Skeletal muscle satellite cell (primary cell): ENCODE data around the gene PRKN.

Source experiments
- H3K27me3 ChIP-seq: 2 replicates; pipeline ENCODE4 v1.7.0; 2013; ENCODE audit warnings: low read length; ENCODE audit not compliant: control insufficient read depth, insufficient read depth
- H3K36me3 ChIP-seq: 2 replicates; pipeline ENCODE4 v1.7.0; 2013; ENCODE audit warnings: mild to moderate bottlenecking, control low read depth, low read length; ENCODE audit not compliant: insufficient read depth
- H3K4me1 ChIP-seq: 2 replicates; pipeline ENCODE4 v1.7.0; 2013; ENCODE audit warnings: low read length; ENCODE audit not compliant: control insufficient read depth, insufficient read depth
- H3K4me2 ChIP-seq: 2 replicates; pipeline ENCODE4 v1.7.0; 2013; ENCODE audit warnings: mild to moderate bottlenecking, low read length
- H3K4me3 ChIP-seq: 2 replicates; pipeline ENCODE4 v1.7.0; 2013; ENCODE audit warnings: low read length
- H3K9ac ChIP-seq: 2 replicates; pipeline ENCODE4 v1.7.0; 2013; ENCODE audit warnings: mild to moderate bottlenecking, low read depth, low read length, moderate library complexity
- H3K9me3 ChIP-seq: replicated peaks from 2 replicates; pipeline ENCODE4 v1.7.0; 2013; ENCODE audit warnings: mild to moderate bottlenecking, control low read depth, low read length

Gene PRKN

GRCh38 chr6:161745128-161745527 lies 982.4 kb downstream of the PRKN start:
- Histone ChIP-seq H3K9ac (no peak overlapping the region), H3K9me3 (no peaks in the 10 kb centered on the region), H3K36me3 (no peaks in the 10 kb centered on the region), H3K27me3 (no peaks in the 10 kb centered on the region), H3K4me1 (peaks cover 22% of the 10 kb centered on the region), H3K4me3 (no peak overlapping the region), H3K4me2 (no peak overlapping the region)

- Histone ChIP-seq H3K9me3 (no peaks in the 10 kb centered on the region), H3K4me1 (peaks cover 21% of the 10 kb centered on the region), H3K4me3 (no peak overlapping the region), H3K27me3 (no peaks in the 10 kb centered on the region), H3K9ac (no peak overlapping the region), H3K4me2 (no peak overlapping the region), H3K36me3 (no peaks in the 10 kb centered on the region)
Observed at GRCh38 chr6:161744211-161745067, 983.1 kb downstream of the PRKN start.

GRCh38 chr6:161743509-161744178 lies 983.9 kb downstream of the PRKN start:
- Histone ChIP-seq H3K4me3 (no peak overlapping the region), H3K9ac (no peak overlapping the region), H3K36me3 (no peaks in the 10 kb centered on the region), H3K4me1 (peaks cover 21% of the 10 kb centered on the region), H3K27me3 (no peaks in the 10 kb centered on the region), H3K9me3 (no peaks in the 10 kb centered on the region), H3K4me2 (no peak overlapping the region)

GRCh38 chr6:161740486-161740885 lies 987.1 kb downstream of the PRKN start:
- Histone ChIP-seq H3K4me3 (no peak overlapping the region), H3K4me2 (no peak overlapping the region), H3K9me3 (no peaks in the 10 kb centered on the region), H3K27me3 (peaks cover 5% of the 10 kb centered on the region), H3K36me3 (no peaks in the 10 kb centered on the region), H3K9ac (no peak overlapping the region), H3K4me1 (peaks cover 13% of the 10 kb centered on the region)

GRCh38 chr6:161736781-161737292 lies 990.7 kb downstream of the PRKN start:
- Histone ChIP-seq H3K9me3 (no peaks in the 10 kb centered on the region), H3K4me1 (no peaks in the 10 kb centered on the region), H3K9ac (no peak overlapping the region), H3K27me3 (peaks cover 5% of the 10 kb centered on the region), H3K4me2 (no peak overlapping the region), H3K4me3 (no peak overlapping the region), H3K36me3 (no peaks in the 10 kb centered on the region)

GRCh38 chr6:161736326-161736725 lies 991.2 kb downstream of the PRKN start:
- H3K9me3 ChIP-seq: no peaks in the 10 kb centered on the region

GRCh38 chr6:161732594-161732993 lies 995.0 kb downstream of the PRKN start:
- no peaks in the 10 kb centered on the region for H3K36me3 ChIP-seq

More at GRCh38 chr6:161736326-161736725, 991.2 kb downstream of the PRKN start:
- H3K4me1 ChIP-seq: no peaks in the 10 kb centered on the region
- no peak overlapping the region for H3K9ac ChIP-seq
- no peak overlapping the region for H3K4me2 ChIP-seq
- no peak overlapping the region for H3K4me3 ChIP-seq
- H3K27me3 ChIP-seq: peaks cover 5% of the 10 kb centered on the region
- H3K36me3 ChIP-seq: no peaks in the 10 kb centered on the region

GRCh38 chr6:161727083-161727833 lies 1000.3 kb downstream of the PRKN start:
- H3K4me3 ChIP-seq: no peak overlapping the region
- H3K9ac ChIP-seq: no peak overlapping the region
- H3K27me3 ChIP-seq: peaks cover 2% of the 10 kb centered on the region
- H3K4me2 ChIP-seq: no peak overlapping the region
- no peaks in the 10 kb centered on the region for H3K9me3 ChIP-seq
- H3K36me3 ChIP-seq: no peaks in the 10 kb centered on the region
- H3K4me1 ChIP-seq: no peaks in the 10 kb centered on the region

More at GRCh38 chr6:161732594-161732993, 995.0 kb downstream of the PRKN start:
- peaks cover 5% of the 10 kb centered on the region for H3K27me3 ChIP-seq
- no peak overlapping the region for H3K9ac ChIP-seq
- no peaks in the 10 kb centered on the region for H3K4me1 ChIP-seq
- no peak overlapping the region for H3K4me2 ChIP-seq
- H3K9me3 ChIP-seq: no peaks in the 10 kb centered on the region
- no peak overlapping the region for H3K4me3 ChIP-seq

GRCh38 chr6:161722394-161722793 lies 1005.2 kb downstream of the PRKN start:
- H3K4me3 ChIP-seq: no peak overlapping the region
- H3K9me3 ChIP-seq: no peaks in the 10 kb centered on the region
- peaks cover 2% of the 10 kb centered on the region for H3K27me3 ChIP-seq
- H3K4me1 ChIP-seq: no peaks in the 10 kb centered on the region
- H3K9ac ChIP-seq: no peak overlapping the region
- H3K36me3 ChIP-seq: no peaks in the 10 kb centered on the region
- no peak overlapping the region for H3K4me2 ChIP-seq

- no peaks in the 10 kb centered on the region for H3K27me3 ChIP-seq
- no peaks in the 10 kb centered on the region for H3K36me3 ChIP-seq
- no peaks in the 10 kb centered on the region for H3K9me3 ChIP-seq
- no peak overlapping the region for H3K4me3 ChIP-seq
- H3K4me1 ChIP-seq: no peaks in the 10 kb centered on the region
- H3K9ac ChIP-seq: no peak overlapping the region
- no peak overlapping the region for H3K4me2 ChIP-seq
Observed at GRCh38 chr6:161721511-161721910, 1006.1 kb downstream of the PRKN start.

GRCh38 chr6:161716176-161716575 lies 1011.4 kb downstream of the PRKN start:
- no peaks in the 10 kb centered on the region for H3K4me1 ChIP-seq
- H3K36me3 ChIP-seq: no peaks in the 10 kb centered on the region
- H3K4me3 ChIP-seq: no peak overlapping the region
- H3K4me2 ChIP-seq: no peak overlapping the region
- no peaks in the 10 kb centered on the region for H3K9me3 ChIP-seq
- no peaks in the 10 kb centered on the region for H3K27me3 ChIP-seq
- no peak overlapping the region for H3K9ac ChIP-seq
